Naive thymus-derived CD4-positive, alpha-beta T cell (primary cell): ENCODE data around the gene PTPRE. TPM values are rescaled to one million over a fixed set of nuclear protein-coding genes. Genes with fewer than 3 reads are reported as not detected.
A peak's percentile ranks its signal among the peaks of the same experiment; 100 is the strongest.

ENCODE experiments used
- ATAC-seq: fragments of 150-1000 bp; cut with Tn5 transposase; 2 replicates; pipeline ENCODE4 v1.10.0; 2021; ENCODE audit warnings: mild to moderate bottlenecking, moderate library complexity
- CTCF ChIA-PET: fragments of 350-600 bp; sonication (Branson Sonifier 250); formaldehyde crosslinking; loops from one replicate; lab custom pipeline; 2021; ENCODE audit warnings: antibody characterized with exemption; lab: Charles Lee
- POLR2A ChIA-PET: fragments of 350-600 bp; sonication (Branson Sonifier 250); formaldehyde crosslinking; loops from one replicate; lab custom pipeline; 2021; ENCODE audit warnings: antibody characterized with exemption, inconsistent platforms; lab: Charles Lee
- DNase-seq, 9 donors: peaks; one replicate each; pipeline versions ENCODE4 v3.0.0 to v3.0.0-alpha.2; 2020 to 2022; ENCODE audit warnings: mixed read lengths in 1 of 9
- H3K27ac ChIP-seq: one replicate; pipeline ENCODE4 v1.7.0; 2013; ENCODE audit warnings: mild to moderate bottlenecking, low read depth, low read length, moderate library complexity
- H3K27me3 ChIP-seq, 2 donors: one replicate each; pipeline ENCODE4 v1.7.0; 2013; ENCODE audit warnings: low read length in 2 of 2, mild to moderate bottlenecking in 2 of 2, moderate library complexity in 2 of 2; ENCODE audit not compliant: control insufficient read depth in 2 of 2, insufficient read depth in 2 of 2
- H3K36me3 ChIP-seq, 3 experiments: 1 replicate in 2 of 3; 2 replicates in 1 of 3; pipeline ENCODE4 v1.7.0; 2013; ENCODE audit warnings: low read length in 3 of 3, mild to moderate bottlenecking in 3 of 3, moderate library complexity in 1 of 3; ENCODE audit not compliant: insufficient read depth in 3 of 3, control insufficient read depth in 2 of 3
- H3K4me1 ChIP-seq, 2 donors: one replicate each; pipeline ENCODE4 v1.7.0; 2013; ENCODE audit warnings: low read length in 2 of 2, mild to moderate bottlenecking in 2 of 2, moderate library complexity in 1 of 2; ENCODE audit not compliant: control insufficient read depth in 2 of 2, insufficient read depth in 2 of 2
- H3K4me3 ChIP-seq: 2 replicates; pipeline ENCODE4 v1.7.0; 2013; ENCODE audit warnings: mild to moderate bottlenecking, low read length
- H3K9me3 ChIP-seq, 3 experiments: 1 replicate in 2 of 3; 2 replicates in 1 of 3; pipeline ENCODE4 v1.7.0; 2013; ENCODE audit warnings: low read length in 3 of 3; ENCODE audit not compliant: control insufficient read depth in 2 of 3
- H3K27ac Mint-ChIP-seq, 9 donors: one replicate each; pipeline ENCODE4 v1.8.0; 2020 to 2022; ENCODE audit warnings: mixed read lengths in 9 of 9, mild to moderate bottlenecking in 8 of 9, moderate library complexity in 5 of 9, inconsistent platforms in 2 of 9
- H3K27me3 Mint-ChIP-seq, 5 donors: one replicate each; pipeline ENCODE4 v1.8.0; 2021 to 2022; ENCODE audit warnings: mixed read lengths in 5 of 5, mild to moderate bottlenecking in 1 of 5
- H3K36me3 Mint-ChIP-seq, 5 donors: one replicate each; pipeline ENCODE4 v1.8.0; 2020 to 2022; ENCODE audit warnings: mixed read lengths in 5 of 5, mild to moderate bottlenecking in 3 of 5, inconsistent platforms in 1 of 5
- H3K4me1 Mint-ChIP-seq, 7 donors: one replicate each; pipeline ENCODE4 v1.8.0; 2020 to 2022; ENCODE audit warnings: mixed read lengths in 7 of 7, mild to moderate bottlenecking in 3 of 7, inconsistent platforms in 1 of 7
- H3K4me3 Mint-ChIP-seq, 10 donors: one replicate each; pipeline ENCODE4 v1.8.0; 2020 to 2022; ENCODE audit warnings: mild to moderate bottlenecking in 10 of 10, mixed read lengths in 10 of 10, moderate library complexity in 6 of 10, inconsistent platforms in 2 of 10
- H3K9me3 Mint-ChIP-seq, 11 donors: one replicate each; pipeline ENCODE4 v1.8.0; 2020 to 2022; ENCODE audit warnings: mixed read lengths in 11 of 11, mild to moderate bottlenecking in 4 of 11, inconsistent platforms in 1 of 11, moderate library complexity in 1 of 11
- intact Hi-C, 2 donors: fragments of 100-400 bp; cut with micrococcal nuclease; formaldehyde crosslinking; loops; one replicate each; pipeline ENCODE4 v1.15.1; 2023
- polyA plus RNA-seq, 2 donors: library from polyadenylated mRNA; unstranded; fragments of 300-500 nt; fragmentation: Illumina TruSeq; gene quantifications; one replicate each; pipeline ENCODE4 v1.2.3, GENCODE V29; 2021
- total RNA-seq, 6 experiments: library from RNA in 5 of 6; stranded (reverse) in 5 of 6; gene quantifications; 1 replicate in 5 of 6; 2 replicates in 1 of 6; pipeline ENCODE4 v1.2.3 and lab custom pipeline; 2021 to 2026

The PTPRE gene
- total and polyA plus RNA-seq, 7 experiments from 2014 or later = 6.6 to 237 (median 27.9) TPM

GRCh38 chr10:128042131-128042610 lies 135.3 kb downstream of the PTPRE start:
- no peak overlapping the region for H3K27ac ChIP-seq
- ChIA-PET POLR2A (no interaction called here), CTCF (no interaction called here)
- no peaks in the 10 kb centered on the region for H3K9me3 ChIP-seq
- peaks cover 0 to 24% (median 14%) of the 10 kb centered on the region in 7 donors for H3K4me1 Mint-ChIP-seq
- ATAC-seq (peak; percentile 68), DNase-seq (no peak)
- H3K36me3 Mint-ChIP-seq = no peaks in the 10 kb centered on the region
- H3K27me3 Mint-ChIP-seq = no peaks in the 10 kb centered on the region
- H3K36me3 ChIP-seq = no peaks in the 10 kb centered on the region
- H3K4me3 ChIP-seq = no peak overlapping the region
- H3K4me3 Mint-ChIP-seq = peak overlapping the region in 1 of 10 donors; percentile 21
- H3K9me3 Mint-ChIP-seq = no peaks in the 10 kb centered on the region
- intact Hi-C loops = loop anchor here in 1 of 2 donors (10.0 kb wide), 1 partner anchor 747 kb away; no protein-coding TSS in a partner anchor
- H3K27ac Mint-ChIP-seq = peak overlapping the region in 1 of 9 donors; percentile 56
- no peaks in the 10 kb centered on the region for H3K27me3 ChIP-seq
- H3K4me1 ChIP-seq = peaks cover 9 to 14% of the 10 kb centered on the region in 2 donors

GRCh38 chr10:128043259-128044045 lies 136.5 kb downstream of the PTPRE start:
- Histone ChIP-seq H3K27me3 (no peaks in the 10 kb centered on the region), H3K4me1 (peaks cover 9 to 14% of the 10 kb centered on the region in 2 donors), H3K27ac (no peak overlapping the region), H3K4me3 (no peak overlapping the region), H3K9me3 (no peaks in the 10 kb centered on the region), H3K36me3 (no peaks in the 10 kb centered on the region)
- Mint-ChIP-seq H3K4me3 (no peak overlapping the region), H3K36me3 (peaks cover 0 to 4% (median 0%) of the 10 kb centered on the region in 5 donors), H3K27ac (peak overlapping the region in 2 of 9 donors; percentile 64 to 78), H3K4me1 (peaks cover 5 to 36% (median 23%) of the 10 kb centered on the region in 7 donors), H3K9me3 (no peaks in the 10 kb centered on the region), H3K27me3 (no peaks in the 10 kb centered on the region)
- ChIA-PET CTCF (interaction anchor here (1.3 to 3.1 kb wide), 3 partner anchors 8 to 26 kb away, joined by 4 to 12 read pairs (median 7); no protein-coding TSS in a partner anchor), POLR2A (no interaction called here)
- DNase-seq = no peak
- ATAC-seq = no peak
- intact Hi-C loops = loop anchor here in 1 of 2 donors (10.0 kb wide), 1 partner anchor 749 kb away; no protein-coding TSS in a partner anchor

DNA sequence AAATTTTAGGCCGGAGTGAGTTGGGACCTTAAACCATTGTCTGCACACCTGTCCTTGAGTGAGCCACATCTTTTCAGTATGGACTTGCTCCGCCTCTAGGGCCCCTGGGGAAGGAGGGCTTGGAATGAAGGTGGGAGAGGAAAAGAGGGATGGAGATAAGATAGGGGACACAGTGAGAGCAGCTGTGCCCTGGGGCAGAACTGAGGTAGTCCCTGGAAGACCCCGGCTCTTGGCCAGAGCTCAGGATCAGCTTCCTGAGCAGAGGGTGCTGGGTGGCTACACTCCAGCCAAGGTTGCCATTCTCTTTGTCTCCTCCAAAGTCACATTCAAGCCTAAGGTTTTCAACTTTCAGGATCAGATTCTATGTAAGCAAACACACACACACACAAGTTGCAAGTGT lies 137.3 kb downstream of the PTPRE start:
- peaks cover 6 to 43% (median 27%) of the 10 kb centered on the region in 7 donors for H3K4me1 Mint-ChIP-seq
- no peak overlapping the region for H3K27ac ChIP-seq
- H3K9me3 Mint-ChIP-seq = no peaks in the 10 kb centered on the region
- H3K36me3 Mint-ChIP-seq = peaks cover 0 to 6% (median 0%) of the 10 kb centered on the region in 5 donors
- H3K4me3 Mint-ChIP-seq = no peak overlapping the region
- H3K27ac Mint-ChIP-seq = peak overlapping the region in 4 of 9 donors; percentile 64 to 78 (median 70)
- ChIA-PET POLR2A (no interaction called here), CTCF (interaction anchor here (0.6 to 3.1 kb wide), 4 partner anchors 9 to 742 kb away, joined by 3 to 12 read pairs (median 6); no protein-coding TSS in a partner anchor)
- H3K36me3 ChIP-seq = no peaks in the 10 kb centered on the region
- no peaks in the 10 kb centered on the region for H3K27me3 Mint-ChIP-seq
- H3K4me1 ChIP-seq = peaks cover 15 to 21% of the 10 kb centered on the region in 2 donors
- ATAC-seq (no peak), DNase-seq (no peak)
- H3K4me3 ChIP-seq = no peak overlapping the region
- H3K27me3 ChIP-seq = no peaks in the 10 kb centered on the region
- intact Hi-C loops = loop anchor here in 1 of 2 donors (10.0 kb wide), 1 partner anchor 749 kb away; no protein-coding TSS in a partner anchor
- H3K9me3 ChIP-seq = no peaks in the 10 kb centered on the region

GRCh38 chr10:128044961-128045832 lies 138.3 kb downstream of the PTPRE start:
- Histone ChIP-seq H3K36me3 (peaks cover 0 to 4% (median under 1%) of the 10 kb centered on the region in 3 experiments), H3K9me3 (no peaks in the 10 kb centered on the region), H3K27me3 (no peaks in the 10 kb centered on the region), H3K4me1 (peaks cover 23 to 28% of the 10 kb centered on the region in 2 donors), H3K27ac (peak overlapping the region; percentile 82), H3K4me3 (no peak overlapping the region)
- intact Hi-C loops = loop anchor here in 1 of 2 donors (5.0 to 10.0 kb wide), 2 partner anchors 750 to 1422 kb away; partner anchors contain the start of gene MGMT
- DNase-seq (no peak), ATAC-seq (no peak)
- peak overlapping the region in 1 of 10 donors; percentile 16 for H3K4me3 Mint-ChIP-seq
- peak overlapping the region in 7 of 9 donors; percentile 42 to 96 (median 75) for H3K27ac Mint-ChIP-seq
- peaks cover 6 to 53% (median 35%) of the 10 kb centered on the region in 7 donors for H3K4me1 Mint-ChIP-seq
- H3K9me3 Mint-ChIP-seq = no peaks in the 10 kb centered on the region
- H3K36me3 Mint-ChIP-seq = peaks cover 0 to 12% (median 4%) of the 10 kb centered on the region in 5 donors
- CTCF ChIA-PET = interaction anchor here (0.6 to 3.1 kb wide), 6 partner anchors 9 to 743 kb away, joined by 3 to 12 read pairs (median 4); no protein-coding TSS in a partner anchor
- H3K27me3 Mint-ChIP-seq = no peaks in the 10 kb centered on the region
- POLR2A ChIA-PET = interaction anchor here (0.6 to 1.1 kb wide), 2 partner anchors 15 to 19 kb away, joined by 3 to 4 read pairs; no protein-coding TSS in a partner anchor

DNA sequence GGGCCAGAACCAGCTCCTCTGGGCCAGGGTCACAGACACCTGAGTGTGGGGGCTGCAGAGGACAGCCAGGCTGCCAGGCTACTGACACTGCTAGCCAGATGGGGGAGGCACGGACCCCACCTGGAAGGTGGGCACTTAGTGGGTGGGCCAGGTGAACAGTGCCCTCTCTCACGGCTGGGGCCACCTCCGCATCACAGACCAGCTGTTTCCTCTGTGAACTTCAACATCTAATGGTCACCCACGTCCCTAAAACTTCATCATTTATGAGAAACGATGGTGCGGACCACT lies 138.9 kb downstream of the PTPRE start:
- Histone ChIP-seq H3K4me3 (no peak overlapping the region), H3K27ac (peak overlapping the region; percentile 82), H3K27me3 (no peaks in the 10 kb centered on the region), H3K36me3 (peaks cover 0 to 6% (median 4%) of the 10 kb centered on the region in 3 experiments), H3K9me3 (no peaks in the 10 kb centered on the region), H3K4me1 (peaks cover 28 to 34% of the 10 kb centered on the region in 2 donors)
- Mint-ChIP-seq H3K4me3 (peak overlapping the region in 4 of 10 donors; percentile 9 to 97 (median 52)), H3K27ac (peak overlapping the region in 8 of 9 donors; percentile 56 to 98 (median 78)), H3K9me3 (no peaks in the 10 kb centered on the region), H3K4me1 (peaks cover 12 to 59% (median 41%) of the 10 kb centered on the region in 7 donors), H3K36me3 (peaks cover 0 to 18% (median 8%) of the 10 kb centered on the region in 5 donors), H3K27me3 (no peaks in the 10 kb centered on the region)
- ATAC-seq (no peak), DNase-seq (no peak)
- POLR2A ChIA-PET = interaction anchor here (1.1 to 2.2 kb wide), 2 partner anchors 10 to 18 kb away, joined by 4 to 7 read pairs; no protein-coding TSS in a partner anchor
- CTCF ChIA-PET = interaction anchor here (1.0 to 3.1 kb wide), 4 partner anchors 9 to 23 kb away, joined by 3 to 12 read pairs (median 4); no protein-coding TSS in a partner anchor
- intact Hi-C loops = loop anchor here in 1 of 2 donors (5.0 to 10.0 kb wide), 2 partner anchors 751 to 1422 kb away; partner anchors contain the start of gene MGMT
